Neural progenitor cell (in vitro differentiated cells): ENCODE results near the gene PUSL1. TPM values are rescaled to one million over a fixed set of nuclear protein-coding genes. Genes with fewer than 3 reads are reported as not detected.

ENCODE experiments used
- DNase-seq: peaks from one replicate; pipeline ENCODE4 v3.0.0-alpha.2; 2016; ENCODE audit warnings: low spot score
- H2AFZ ChIP-seq: fragments of 200-600 bp; sonication (generic); replicated peaks from 2 replicates; pipeline ENCODE4 v1.6.1; 2016; ENCODE audit warnings: antibody characterized with exemption
- H3F3A ChIP-seq: fragments of 200-600 bp; sonication (generic); 2 replicates; pipeline ENCODE4 v1.6.1; 2016; ENCODE audit warnings: antibody characterized with exemption, low read depth
- H3K27ac ChIP-seq: fragments of 200-600 bp; sonication (generic); 2 replicates; pipeline ENCODE4 v1.5.1; 2016; ENCODE audit warnings: mild to moderate bottlenecking
- H3K27me3 ChIP-seq: fragments of 200-600 bp; sonication (generic); 2 replicates; pipeline ENCODE4 v1.6.1; 2016; ENCODE audit warnings: mild to moderate bottlenecking, moderate library complexity
- H3K36me3 ChIP-seq: fragments of 200-600 bp; sonication (generic); 2 replicates; pipeline ENCODE4 v1.5.1; 2016
- H3K4me1 ChIP-seq: fragments of 200-600 bp; sonication (generic); 2 replicates; pipeline ENCODE4 v1.6.1; 2016; ENCODE audit warnings: mixed run types
- H3K4me2 ChIP-seq: fragments of 200-600 bp; sonication (generic); 2 replicates; pipeline ENCODE4 v1.6.1; 2016
- H3K4me3 ChIP-seq: fragments of 200-600 bp; sonication (generic); 2 replicates; pipeline ENCODE4 v1.5.1; 2016
- H3K79me2 ChIP-seq: fragments of 200-600 bp; sonication (generic); 2 replicates; pipeline ENCODE4 v1.6.1; 2016; ENCODE audit warnings: low read depth
- H3K9ac ChIP-seq: fragments of 200-600 bp; sonication (generic); 2 replicates; pipeline ENCODE4 v1.6.1; 2016
- H3K9me3 ChIP-seq: fragments of 200-600 bp; sonication (generic); 2 replicates; pipeline ENCODE4 v1.5.1; 2016; ENCODE audit warnings: low read depth
- H4K20me1 ChIP-seq: fragments of 200-600 bp; sonication (generic); 2 replicates; pipeline ENCODE4 v1.6.1; 2016; ENCODE audit warnings: low read depth
- H3K27ac Mint-ChIP-seq: 3 replicates; pipeline ENCODE4 v1.8.0; 2021; ENCODE audit warnings: mixed read lengths
- H3K27me3 Mint-ChIP-seq: 2 replicates; pipeline ENCODE4 v1.8.0; 2022; ENCODE audit warnings: low read depth, mild to moderate bottlenecking, inconsistent platforms, moderate library complexity, mixed read lengths; ENCODE audit not compliant: insufficient read depth
- H3K36me3 Mint-ChIP-seq: 3 replicates; pipeline ENCODE4 v1.8.0; 2021; ENCODE audit warnings: mixed read lengths
- H3K4me1 Mint-ChIP-seq: 3 replicates; pipeline ENCODE4 v1.8.0; 2021; ENCODE audit warnings: mixed read lengths
- H3K4me3 Mint-ChIP-seq: 3 replicates; pipeline ENCODE4 v1.8.0; 2021; ENCODE audit warnings: mild to moderate bottlenecking, moderate library complexity, mixed read lengths
- H3K9me3 Mint-ChIP-seq: 3 replicates; pipeline ENCODE4 v1.8.0; 2020; ENCODE audit warnings: mixed read lengths
- CTCF ChIP-seq: fragments of 200-600 bp; sonication (generic); IDR thresholded peaks from 2 replicates; pipeline ENCODE4 v1.5.1; 2017; ENCODE audit warnings: antibody characterized with exemption, mild to moderate bottlenecking
- EZH2 ChIP-seq: fragments of 200-600 bp; sonication (generic); IDR thresholded peaks from 2 replicates; pipeline ENCODE4 v1.6.1; 2017; ENCODE audit warnings: antibody characterized with exemption, mild to moderate bottlenecking, moderate library complexity
- EZH2phosphoT487 ChIP-seq: fragments of 200-600 bp; sonication (generic); IDR thresholded peaks from 2 replicates; pipeline ENCODE4 v1.6.1; 2017; ENCODE audit warnings: antibody characterized with exemption
- total RNA-seq: library from RNA; depleted of rRNA; stranded (reverse); fragments of >200 nt; gene quantifications from 2 replicates; pipeline ENCODE4 v1.2.3, GENCODE V29; 2015; ENCODE audit warnings: low replicate concordance

The PUSL1 gene
- total RNA-seq, 1 donor from 2014 or later, result 3.7 TPM

DNA sequence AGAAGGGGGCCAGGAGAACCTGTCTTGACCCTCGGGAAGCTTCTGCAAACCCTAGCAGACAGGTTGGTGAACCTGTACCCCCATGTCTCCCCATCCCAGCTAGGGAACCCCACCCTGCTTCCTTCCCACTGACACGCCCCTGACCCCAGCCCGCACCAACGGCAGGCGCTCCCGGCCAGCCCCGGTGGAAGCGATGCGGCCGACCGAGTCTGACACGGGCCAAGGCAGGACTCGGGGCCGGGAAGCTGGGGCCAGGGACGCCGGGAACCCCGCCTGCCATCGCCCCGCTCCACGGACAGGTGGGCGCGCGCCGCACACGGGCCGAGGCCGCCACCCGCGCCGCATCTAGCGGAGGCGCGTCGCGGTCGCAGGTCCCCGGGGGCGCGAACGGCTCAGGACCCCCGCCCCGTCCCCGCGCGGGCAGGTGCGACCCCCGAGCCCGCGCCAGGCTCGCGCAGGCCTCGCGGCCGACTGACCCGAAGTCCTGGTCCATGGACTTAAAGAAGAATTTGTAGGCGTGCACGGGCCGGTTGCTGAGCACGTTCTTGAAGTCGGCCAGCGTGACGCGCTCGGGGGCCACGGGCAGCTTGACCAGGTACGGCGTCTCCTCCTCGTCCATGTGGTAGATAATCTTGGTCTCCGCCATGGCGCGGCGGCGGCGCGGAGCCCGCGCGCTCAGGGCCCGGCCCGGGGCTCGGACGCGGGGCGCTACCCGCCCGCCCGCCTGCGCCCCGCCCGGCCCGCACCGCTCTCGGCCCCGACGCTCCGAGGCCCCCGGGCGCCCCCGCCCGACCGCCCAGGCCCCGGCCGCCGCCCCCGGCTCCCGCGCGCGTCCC is 40.2 kb downstream of the PUSL1 start:
- peaks cover 75% of the 10 kb centered on the region for H4K20me1 ChIP-seq
- Mint-ChIP-seq H3K4me3 (peak overlapping the region; percentile 87), H3K4me1 (peaks cover 13% of the 10 kb centered on the region), H3K36me3 (peaks cover 3% of the 10 kb centered on the region), H3K27ac (no peak overlapping the region), H3K9me3 (no peaks in the 10 kb centered on the region), H3K27me3 (peaks cover 8% of the 10 kb centered on the region)
- peak overlapping the region; percentile 68 for H2AFZ ChIP-seq
- TF ChIP-seq EZH2 (no peak), CTCF (no peak), EZH2phosphoT487 (no peak)
- peaks cover 36% of the 10 kb centered on the region for H3F3A ChIP-seq
- peaks cover 44% of the 10 kb centered on the region for H3K79me2 ChIP-seq
- no peaks in the 10 kb centered on the region for H3K9me3 ChIP-seq
- peak overlapping the region; percentile 2 for H3K9ac ChIP-seq
- H3K27ac ChIP-seq, result no peak overlapping the region
- no peaks in the 10 kb centered on the region for H3K36me3 ChIP-seq
- H3K27me3 ChIP-seq, result peaks cover 9% of the 10 kb centered on the region
- peak overlapping the region; percentile 95 for H3K4me2 ChIP-seq
- no peak for DNase-seq
- peak overlapping the region; percentile 90 for H3K4me3 ChIP-seq
- H3K4me1 ChIP-seq, result peaks cover 15% of the 10 kb centered on the region

- DNase-seq, result peak; percentile 91
- TF ChIP-seq CTCF (peak; percentile 62), EZH2 (no peak)
- Mint-ChIP-seq H3K4me1 (peaks cover 16% of the 10 kb centered on the region), H3K27me3 (peaks cover 14% of the 10 kb centered on the region), H3K27ac (no peak within 1 kb of the TSS), H3K9me3 (no peaks in the 10 kb centered on the region), H3K36me3 (peaks cover 3% of the 10 kb centered on the region), H3K4me3 (peak within 1 kb of the TSS; percentile 87)
- Histone ChIP-seq H2AFZ (peak within 1 kb of the TSS; percentile 79), H3K9me3 (no peaks in the 10 kb centered on the region), H3F3A (peaks cover 44% of the 10 kb centered on the region), H4K20me1 (peaks cover 75% of the 10 kb centered on the region), H3K4me2 (peak within 1 kb of the TSS; percentile 95), H3K79me2 (peaks cover 39% of the 10 kb centered on the region), H3K27me3 (peaks cover 17% of the 10 kb centered on the region), H3K36me3 (no peaks in the 10 kb centered on the region), H3K4me1 (peaks cover 23% of the 10 kb centered on the region), H3K9ac (peak within 1 kb of the TSS; percentile 60), H3K4me3 (peak within 1 kb of the TSS; percentile 98), H3K27ac (peak within 1 kb of the TSS; percentile 81)
These were observed 41.0 kb downstream of the PUSL1 start, which contains the start of gene DVL1 for GRCh38 chr1:1349256-1350012. TSS of gene DVL1 (minus strand) at chr1:1349418. CDS start at chr1:1349065, 353 bp downstream.

- DNase-seq, result no peak
- peaks cover 14% of the 10 kb centered on the region for H3K27me3 Mint-ChIP-seq
- H3F3A ChIP-seq, result peaks cover 48% of the 10 kb centered on the region
- H4K20me1 ChIP-seq, result peaks cover 56% of the 10 kb centered on the region
- no peak overlapping the region for H3K27ac ChIP-seq
- no peak overlapping the region for H3K9ac ChIP-seq
- H3K79me2 ChIP-seq, result peaks cover 21% of the 10 kb centered on the region
- peak overlapping the region; percentile 77 for H3K4me3 Mint-ChIP-seq
- peaks cover 36% of the 10 kb centered on the region for H3K4me1 ChIP-seq
- peak overlapping the region; percentile 17 for H3K4me3 ChIP-seq
- no peak overlapping the region for H2AFZ ChIP-seq
- no peaks in the 10 kb centered on the region for H3K36me3 ChIP-seq
- H3K9me3 ChIP-seq, result no peaks in the 10 kb centered on the region
- peaks cover 14% of the 10 kb centered on the region for H3K4me1 Mint-ChIP-seq
- peaks cover 3% of the 10 kb centered on the region for H3K36me3 Mint-ChIP-seq
- no peak for TF ChIP-seq EZH2
- no peak for TF ChIP-seq CTCF
- no peak for TF ChIP-seq EZH2phosphoT487
- peaks cover 35% of the 10 kb centered on the region for H3K27me3 ChIP-seq
- H3K27ac Mint-ChIP-seq, result peak overlapping the region; percentile 38
- peak overlapping the region; percentile 62 for H3K4me2 ChIP-seq
- H3K9me3 Mint-ChIP-seq, result no peaks in the 10 kb centered on the region
These were observed 43.4 kb downstream of the PUSL1 start for GRCh38 chr1:1351511-1352427.
